Measurements from ENCODE around the gene MRPL20. TPM values are rescaled to one million over a fixed set of nuclear protein-coding genes. Genes with fewer than 3 reads are reported as not detected.
"Not testable (repeated sequence)": the region's sequence is repeated elsewhere in the genome, so short reads cannot be mapped to it uniquely, and the experiment has no call there.

The MRPL20 gene
- total RNA-seq, 1 experiment from 2014 or later: 90.8 TPM

GRCh38 chr1:1419813-1420653 lies 12.9 kb upstream of the MRPL20 start:
- H3K36me3 ChIP-seq (ENCODE audit: low read depth): no peaks in the 10 kb centered on the region
- H3F3A ChIP-seq (ENCODE audit: insufficient read depth, low read depth): peaks cover 8% of the 10 kb centered on the region; the same call in 1 of the 2 replicates
- H3K4me2 ChIP-seq: no peak overlapping the region
- H3K9me3 ChIP-seq (ENCODE audit: insufficient read depth, low read depth): no peaks in the 10 kb centered on the region
- no peaks in the 10 kb centered on the region for H4K20me1 ChIP-seq (ENCODE audit: insufficient read depth)
- ChIA-PET POLR2A (ENCODE audit: unreplicated experiment) (interaction anchor here (0.6 to 0.8 kb wide), 3 partner anchors 12 to 16 kb away, joined by 3 to 6 read pairs (median 4); partner anchors contain the start of gene VWA1), CTCF (no interaction called here)
- TF ChIP-seq CTCF (conservative IDR thresholded peaks at IDR 0.05): no peak
- TF ChIP-seq EZH2 (IDR thresholded peaks at IDR 0.05; ENCODE audit: low read depth): no peak
- H2AFZ ChIP-seq: no peak overlapping the region
- intact Hi-C loops (cut with micrococcal nuclease; ENCODE audit: unreplicated experiment): no loop called here
- no peak overlapping the region for H3K4me3 ChIP-seq
- DNase-seq: no peak
- peaks cover 18% of the 10 kb centered on the region for H3K4me1 ChIP-seq (replicated peaks; ENCODE audit: insufficient read depth)
- BruUV-seq (replicated peaks): no TSS peak
- H3K27ac ChIP-seq: no peak overlapping the region
- no peaks in the 10 kb centered on the region for H3K9me2 ChIP-seq (ENCODE audit: insufficient read depth)
- H3K27me3 ChIP-seq (ENCODE audit: insufficient read depth, low read depth): no peaks in the 10 kb centered on the region
- H3K79me2 ChIP-seq (ENCODE audit: low read depth): no peaks in the 10 kb centered on the region

DNA sequence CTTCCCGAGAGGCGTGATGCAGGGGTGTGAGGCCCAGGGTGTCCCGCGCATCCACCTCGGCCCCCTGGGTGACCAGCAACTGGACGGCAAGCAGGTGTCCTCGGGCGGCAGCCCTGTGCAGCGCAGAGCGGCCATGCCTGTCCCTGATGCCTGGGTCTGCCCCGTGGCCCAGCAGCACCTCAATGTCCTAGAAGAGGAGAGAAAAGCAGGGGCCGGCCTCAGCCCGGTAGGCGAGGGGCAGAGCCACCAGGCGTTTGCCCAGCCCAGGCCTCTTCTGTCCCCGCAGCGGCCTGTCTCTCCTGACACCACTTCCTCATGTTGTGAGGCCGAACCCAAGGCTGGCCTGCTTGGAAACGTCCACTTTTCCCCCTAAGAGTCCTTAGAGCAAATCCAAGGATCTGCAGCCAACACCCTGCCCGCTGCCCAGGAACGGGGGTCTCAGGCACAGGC lies 12.3 kb upstream of the MRPL20 start:
- H3K9me2 ChIP-seq (ENCODE audit: insufficient read depth): no peaks in the 10 kb centered on the region
- no peak overlapping the region for H3K4me2 ChIP-seq
- ChIA-PET CTCF (no interaction called here), POLR2A (ENCODE audit: unreplicated experiment) (interaction anchor here (0.6 kb wide), 1 partner anchor 16 kb away, joined by 4 read pairs; the partner anchor contains the start of gene VWA1)
- H3K36me3 ChIP-seq (ENCODE audit: low read depth): no peaks in the 10 kb centered on the region
- no peaks in the 10 kb centered on the region for H3K9me3 ChIP-seq (ENCODE audit: insufficient read depth, low read depth)
- no peaks in the 10 kb centered on the region for H4K20me1 ChIP-seq (ENCODE audit: insufficient read depth)
- TF ChIP-seq CTCF (conservative IDR thresholded peaks at IDR 0.05) (no peak), EZH2 (IDR thresholded peaks at IDR 0.05; ENCODE audit: low read depth) (no peak)
- peaks cover 8% of the 10 kb centered on the region; the same call in 1 of the 2 replicates for H3F3A ChIP-seq (ENCODE audit: insufficient read depth, low read depth)
- BruUV-seq (replicated peaks): no TSS peak
- no peak for DNase-seq
- peaks cover 18% of the 10 kb centered on the region for H3K4me1 ChIP-seq (replicated peaks; ENCODE audit: insufficient read depth)
- no peaks in the 10 kb centered on the region for H3K27me3 ChIP-seq (ENCODE audit: insufficient read depth, low read depth)
- no peak overlapping the region for H2AFZ ChIP-seq
- H3K79me2 ChIP-seq (ENCODE audit: low read depth): no peaks in the 10 kb centered on the region
- no peak overlapping the region for H3K27ac ChIP-seq
- H3K4me3 ChIP-seq: no peak overlapping the region
- intact Hi-C loops (cut with micrococcal nuclease; ENCODE audit: unreplicated experiment): no loop called here

- no peak for TF ChIP-seq CTCF (conservative IDR thresholded peaks at IDR 0.05)
- TF ChIP-seq EZH2 (IDR thresholded peaks at IDR 0.05; ENCODE audit: low read depth): no peak
These were observed 11.6 kb upstream of the MRPL20 start for GRCh38 chr1:1418464-1419362.

DNA sequence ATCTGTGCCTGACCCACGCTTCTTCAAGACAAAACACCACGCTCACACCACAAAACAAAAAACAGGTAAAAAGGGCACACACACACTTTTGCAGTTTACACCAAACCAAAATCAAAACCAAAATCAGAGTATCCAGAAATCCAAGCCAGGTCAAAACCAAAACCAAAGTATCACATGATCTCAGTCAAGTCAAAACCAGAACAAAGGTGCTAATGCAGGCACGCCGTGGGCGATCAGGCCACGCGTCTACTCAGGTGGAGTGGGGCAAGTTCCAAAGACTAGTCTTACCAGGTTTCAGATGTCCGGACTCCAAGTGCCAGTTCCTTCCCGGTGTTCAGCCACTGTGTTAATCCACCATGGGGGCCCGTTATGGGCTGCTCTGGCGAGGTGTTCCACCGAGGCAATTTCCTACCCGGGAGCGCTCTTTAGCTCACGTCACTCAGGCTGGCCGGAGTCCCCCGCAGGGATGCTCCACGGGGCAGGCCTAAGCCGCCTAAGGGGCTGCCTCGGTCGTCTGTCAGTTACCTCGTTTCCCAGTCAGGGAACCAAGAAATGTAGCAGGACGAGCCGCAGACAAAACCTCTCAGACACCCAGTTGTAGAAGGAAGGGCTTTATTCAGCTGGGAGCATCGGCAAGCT lies 10.9 kb upstream of the MRPL20 start:
- H4K20me1 ChIP-seq (ENCODE audit: insufficient read depth); BruUV-seq (replicated peaks); CTCF ChIA-PET; H3K9me2 ChIP-seq (ENCODE audit: insufficient read depth); H3K4me3 ChIP-seq; intact Hi-C loops (cut with micrococcal nuclease; ENCODE audit: unreplicated experiment); H3K9me3 ChIP-seq (ENCODE audit: insufficient read depth, low read depth); H3K79me2 ChIP-seq (ENCODE audit: low read depth); H3K4me2 ChIP-seq; H3K27me3 ChIP-seq (ENCODE audit: insufficient read depth, low read depth); H3F3A ChIP-seq (ENCODE audit: insufficient read depth, low read depth); DNase-seq; H2AFZ ChIP-seq; H3K27ac ChIP-seq; H3K36me3 ChIP-seq (ENCODE audit: low read depth): not testable (repeated sequence)
- peaks cover 12% of the 10 kb centered on the region for H3K4me1 ChIP-seq (replicated peaks; ENCODE audit: insufficient read depth)
- POLR2A ChIA-PET (ENCODE audit: unreplicated experiment): interaction anchor here (0.6 kb wide), 1 partner anchor 13 kb away, joined by 3 read pairs; no protein-coding TSS in a partner anchor

More at GRCh38 chr1:1418464-1419362, 11.6 kb upstream of the MRPL20 start:
- H3K4me3 ChIP-seq: no peak overlapping the region
- CTCF ChIA-PET: no interaction called here
- no peaks in the 10 kb centered on the region for H4K20me1 ChIP-seq (ENCODE audit: insufficient read depth)
- no TSS peak for BruUV-seq (replicated peaks)
- H3K36me3 ChIP-seq (ENCODE audit: low read depth): no peaks in the 10 kb centered on the region
- no peaks in the 10 kb centered on the region for H3K27me3 ChIP-seq (ENCODE audit: insufficient read depth, low read depth)
- no peaks in the 10 kb centered on the region for H3K79me2 ChIP-seq (ENCODE audit: low read depth)
- no peaks in the 10 kb centered on the region for H3K9me3 ChIP-seq (ENCODE audit: insufficient read depth, low read depth)
- H3K9me2 ChIP-seq (ENCODE audit: insufficient read depth): no peaks in the 10 kb centered on the region
- DNase-seq: no peak
- H2AFZ ChIP-seq: no peak overlapping the region
- peaks cover 18% of the 10 kb centered on the region for H3K4me1 ChIP-seq (replicated peaks; ENCODE audit: insufficient read depth)
- H3K4me2 ChIP-seq: no peak overlapping the region
- intact Hi-C loops (cut with micrococcal nuclease; ENCODE audit: unreplicated experiment): no loop called here
- peaks cover 8% of the 10 kb centered on the region; the same call in 1 of the 2 replicates for H3F3A ChIP-seq (ENCODE audit: insufficient read depth, low read depth)
- POLR2A ChIA-PET (ENCODE audit: unreplicated experiment): interaction anchor here (0.6 kb wide), 1 partner anchor 12 kb away, joined by 3 read pairs; no protein-coding TSS in a partner anchor
- H3K27ac ChIP-seq: no peak overlapping the region

Measured in PC-9 (cell line).